GM21825 (cell line): Measurements from ENCODE around the gene SCAF4.

Experiments used
- ATAC-seq: cut with Tn5 transposase; IDR thresholded peaks from one replicate; pipeline ENCODE4 v1.9.1; 2021; ENCODE audit warnings: mild to moderate bottlenecking, moderate library complexity; ENCODE audit not compliant: unreplicated experiment

The SCAF4 gene

DNA sequence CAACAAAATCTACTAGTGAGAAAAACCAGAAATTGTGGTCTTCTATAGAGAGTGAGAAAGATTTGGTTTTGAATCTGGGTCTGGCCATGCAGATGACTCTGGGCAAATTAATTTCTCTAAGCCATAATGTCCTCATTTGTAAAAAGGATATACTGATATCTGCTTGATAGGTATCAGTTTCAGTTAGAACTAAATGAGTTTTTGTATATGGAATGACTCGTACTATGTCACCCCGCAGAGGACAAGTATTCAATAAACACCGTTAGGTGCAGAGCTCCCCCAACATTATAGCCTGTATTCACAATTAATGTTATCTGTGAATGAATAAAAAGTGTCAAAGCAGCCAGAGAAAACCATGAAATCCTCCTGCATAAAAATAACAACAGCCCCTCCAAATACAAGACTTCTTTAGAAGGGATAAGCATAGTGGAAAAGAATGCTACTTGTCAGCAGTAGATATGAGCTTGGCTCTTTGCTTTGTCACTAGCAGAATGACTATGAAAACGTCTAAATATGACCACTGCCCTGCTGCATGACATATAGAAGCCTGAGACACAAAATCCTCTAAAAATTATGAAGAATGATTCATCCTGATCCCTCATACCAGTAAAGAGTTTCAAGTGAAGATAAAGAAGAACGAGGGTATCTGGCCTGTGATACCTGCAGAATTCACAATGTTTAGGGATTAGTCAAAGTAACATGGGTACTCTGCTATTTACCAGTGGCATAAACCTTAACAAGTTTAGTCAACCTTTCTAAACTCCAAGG lies 17.8 kb downstream of the SCAF4 start:
- ATAC-seq: no peak

- no peak for ATAC-seq
These were observed 18.8 kb downstream of the SCAF4 start for GRCh38 chr21:31713115-31713514.

DNA sequence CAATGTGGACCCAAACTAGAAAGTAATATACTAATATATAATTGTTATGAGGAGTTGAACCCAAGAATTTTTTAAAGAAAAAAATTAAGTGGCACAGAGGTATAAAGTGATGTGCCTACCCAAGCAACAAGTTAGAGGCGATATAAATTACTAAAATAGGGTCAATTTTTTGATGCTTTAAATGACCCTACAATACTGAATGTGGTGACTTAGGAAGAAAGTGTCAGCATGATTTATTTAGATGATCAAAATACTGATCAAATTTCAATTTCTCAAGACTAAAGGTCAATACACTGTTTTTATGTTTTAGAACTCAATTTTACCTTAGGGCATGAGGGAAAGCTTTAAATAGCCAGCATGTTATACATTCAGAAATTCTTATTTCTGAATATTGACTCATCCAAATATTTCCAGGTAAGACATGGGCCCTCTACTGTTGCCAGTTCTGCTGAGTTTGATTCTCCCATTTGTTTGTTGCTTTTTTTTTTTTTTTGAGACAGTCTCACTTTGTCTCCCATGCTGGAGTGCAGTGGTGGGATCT lies 20.1 kb downstream of the SCAF4 start:
- ATAC-seq: no peak

DNA sequence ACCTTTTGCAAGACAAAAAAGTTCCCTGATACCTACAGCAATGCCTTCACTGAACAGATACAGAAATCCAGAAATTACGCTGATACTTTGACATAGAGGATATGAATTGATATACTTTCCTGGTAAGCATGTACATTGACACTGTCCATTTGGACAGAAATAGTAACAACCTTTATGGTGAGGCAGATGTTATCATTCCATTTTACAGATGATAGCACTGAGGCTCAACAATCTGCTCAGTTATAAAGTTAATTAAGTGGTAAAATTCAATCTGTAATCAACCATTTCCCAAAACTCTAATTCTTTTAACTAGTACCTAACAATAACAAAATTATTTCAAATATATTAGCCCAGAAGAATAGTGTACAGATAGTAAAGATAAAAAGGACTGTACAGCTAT lies 20.6 kb downstream of the SCAF4 start:
- ATAC-seq: no peak

- ATAC-seq: no peak
These were observed 21.3 kb downstream of the SCAF4 start for GRCh38 chr21:31710586-31710985.

DNA sequence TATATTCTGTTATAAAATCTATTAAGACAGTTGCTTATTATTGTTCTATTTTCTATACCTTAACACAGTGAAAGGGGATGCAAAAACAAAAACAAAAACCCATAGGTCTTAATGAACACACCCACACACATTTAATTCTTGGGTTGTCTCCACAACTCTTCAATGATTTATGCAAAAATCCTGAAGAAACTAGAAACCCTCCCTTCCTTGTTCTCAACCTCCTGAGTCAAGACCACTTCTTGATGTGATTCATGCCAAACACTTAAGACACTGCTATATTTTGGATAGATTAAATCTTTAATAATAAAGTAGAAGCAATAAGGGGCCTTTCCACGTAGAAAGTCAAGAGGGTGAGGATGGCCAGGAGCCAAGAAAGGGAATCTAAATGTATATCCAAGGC lies 23.4 kb downstream of the SCAF4 start:
- no peak for ATAC-seq

DNA sequence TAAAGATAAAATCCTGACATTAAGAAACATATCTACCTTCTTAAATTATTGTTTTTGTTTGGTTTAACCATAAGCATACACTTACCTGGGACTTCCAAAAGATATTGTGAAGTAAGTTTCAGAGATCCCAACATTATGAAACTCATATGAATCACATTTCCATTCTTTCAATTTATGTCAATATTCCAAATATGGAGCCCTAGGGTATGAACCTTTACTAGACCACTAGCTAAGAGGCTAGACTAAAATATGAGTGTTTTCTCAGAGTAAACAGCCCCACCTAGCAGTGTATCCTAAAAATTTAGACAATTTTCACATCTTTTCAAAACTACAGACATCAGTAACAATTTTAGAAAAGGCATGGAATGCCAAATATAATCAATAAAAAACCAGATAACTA lies 24.4 kb downstream of the SCAF4 start:
- ATAC-seq: no peak

DNA sequence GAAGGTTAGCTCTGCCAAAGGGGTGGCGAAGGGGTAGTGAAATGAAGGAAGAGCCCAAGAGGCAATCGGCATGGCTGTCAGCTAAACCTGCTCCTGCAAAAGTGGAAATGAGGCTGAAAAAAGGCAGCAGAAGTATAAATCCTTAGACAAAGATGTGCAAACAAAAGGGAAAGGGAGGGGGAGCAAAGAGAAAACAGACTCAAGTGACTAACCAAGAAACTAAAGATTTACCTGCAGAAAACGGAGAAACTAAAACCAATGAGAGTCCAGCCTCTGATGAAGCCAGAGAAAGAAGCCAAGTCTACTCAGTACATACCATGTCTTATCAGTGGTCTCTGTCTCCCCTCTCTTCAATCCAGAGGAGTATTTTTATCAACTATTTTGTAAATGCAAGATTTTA lies 25.4 kb downstream of the SCAF4 start:
- ATAC-seq: no peak

DNA sequence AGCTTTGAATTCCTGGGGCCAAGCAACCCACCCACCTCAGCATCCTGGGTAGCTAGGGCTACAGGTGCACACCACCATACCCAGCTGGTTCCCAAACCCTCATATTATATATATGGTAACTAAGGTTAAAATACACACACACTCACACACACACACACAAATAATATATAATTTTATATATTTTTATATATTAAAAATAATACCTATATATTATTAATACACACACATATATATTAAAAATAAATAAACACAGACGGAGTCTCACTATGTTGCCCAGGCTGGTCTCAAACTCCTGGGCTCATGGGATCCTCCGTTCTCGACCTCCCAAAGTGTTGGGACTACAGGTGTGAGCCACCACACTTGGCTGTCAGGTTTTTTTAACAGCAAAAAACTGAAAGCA lies 31.9 kb downstream of the SCAF4 start:
- ATAC-seq: no peak

GRCh38 chr21:31698461-31698860 lies 33.5 kb downstream of the SCAF4 start:
- ATAC-seq: no peak

GRCh38 chr21:31696424-31696823 lies 35.5 kb downstream of the SCAF4 start:
- no peak for ATAC-seq

DNA sequence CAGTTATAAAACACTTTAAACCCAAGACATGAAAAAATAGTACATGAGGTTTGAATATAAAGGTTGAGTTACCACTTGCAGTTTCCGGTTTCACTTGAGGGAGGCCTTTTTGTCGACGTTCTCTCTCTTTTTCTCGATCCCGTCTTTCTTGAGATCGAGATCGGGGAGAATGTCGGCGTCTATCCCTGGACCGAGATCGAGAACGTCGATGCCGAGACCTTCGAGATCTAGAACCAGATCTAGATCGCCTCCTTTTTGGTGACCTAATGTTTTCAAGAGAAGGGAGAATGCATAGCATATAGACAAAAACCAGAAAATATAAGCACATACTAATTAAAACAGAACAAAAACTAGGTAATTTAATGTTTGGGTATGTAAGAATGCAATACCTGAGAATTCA lies 38.7 kb downstream of the SCAF4 start:
- ATAC-seq: no peak

DNA sequence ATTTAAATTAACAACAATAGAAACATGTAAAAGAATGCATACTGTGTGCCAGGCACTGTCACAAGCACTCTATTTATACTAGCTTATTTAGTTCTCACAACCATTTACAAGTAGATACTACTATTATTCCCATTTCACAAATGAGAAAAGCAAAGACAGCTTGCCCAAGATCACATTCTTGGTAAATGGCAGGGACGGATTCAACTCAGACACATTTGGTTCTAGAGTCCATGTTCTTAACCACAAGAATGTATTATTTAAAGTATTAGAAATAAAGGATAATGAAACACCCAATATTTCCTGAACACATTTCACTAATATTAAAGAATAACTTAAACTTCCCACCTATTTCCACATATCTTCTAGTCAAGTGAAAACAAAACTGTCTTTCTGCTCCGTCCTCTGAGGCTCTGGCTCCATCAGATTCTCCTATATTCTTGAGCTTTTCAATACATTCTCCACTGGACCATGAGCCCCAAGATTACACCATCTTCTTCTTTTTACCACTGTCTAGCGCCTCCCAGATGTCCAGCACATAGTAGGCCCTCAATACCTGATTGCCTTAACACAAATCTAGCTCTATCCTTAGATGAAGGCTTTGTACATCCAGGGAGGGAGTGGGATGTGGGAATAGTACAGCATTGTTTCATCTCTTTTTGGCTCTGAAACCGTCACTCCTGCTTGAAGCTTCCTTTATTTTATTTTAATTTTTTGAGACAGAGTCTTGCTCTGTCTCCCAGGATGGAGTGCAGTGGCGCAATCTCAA lies 43.1 kb downstream of the SCAF4 start:
- no peak for ATAC-seq

DNA sequence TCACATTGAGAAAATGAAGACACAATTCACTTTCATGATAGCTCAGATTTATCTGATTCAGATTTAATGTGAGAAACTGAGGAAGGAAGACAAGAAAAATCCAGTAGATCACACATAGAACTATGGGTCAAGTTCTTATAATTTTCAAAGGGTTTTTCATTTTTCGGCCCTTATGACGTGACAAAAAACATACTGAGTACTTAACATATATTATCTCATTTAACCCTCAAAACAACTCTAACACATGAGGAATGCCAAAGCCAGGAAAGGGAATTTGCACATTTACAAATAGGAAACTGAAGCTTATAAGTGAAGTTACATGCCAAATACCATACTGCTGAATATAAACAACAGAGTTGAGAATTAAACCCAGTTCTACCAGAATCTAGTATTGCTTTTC lies 44.8 kb downstream of the SCAF4 start:
- ATAC-seq: no peak

- no peak for ATAC-seq
These were observed 45.5 kb downstream of the SCAF4 start for GRCh38 chr21:31686272-31686915.

DNA sequence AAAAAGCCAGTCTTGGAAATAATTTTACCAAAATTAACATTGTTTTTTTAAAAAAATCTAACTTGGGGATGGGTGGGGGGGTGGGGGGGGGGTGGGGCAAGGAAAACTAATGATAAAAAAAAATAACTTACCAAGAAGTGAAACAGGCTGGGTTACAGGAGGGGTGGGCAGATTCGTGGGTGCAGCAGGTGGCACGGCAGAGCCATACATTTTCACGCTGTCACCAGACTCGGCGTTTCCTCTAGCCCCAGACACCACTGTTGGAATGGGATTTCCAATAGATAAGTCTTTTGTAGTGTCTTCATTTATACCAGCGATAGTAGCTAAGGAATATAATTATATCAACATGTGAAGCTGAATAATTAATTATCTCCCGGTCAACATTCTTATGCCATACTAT lies 47.0 kb downstream of the SCAF4 start:
- no peak for ATAC-seq

- no peak for ATAC-seq
These were observed 48.9 kb downstream of the SCAF4 start for GRCh38 chr21:31683029-31683428.

DNA sequence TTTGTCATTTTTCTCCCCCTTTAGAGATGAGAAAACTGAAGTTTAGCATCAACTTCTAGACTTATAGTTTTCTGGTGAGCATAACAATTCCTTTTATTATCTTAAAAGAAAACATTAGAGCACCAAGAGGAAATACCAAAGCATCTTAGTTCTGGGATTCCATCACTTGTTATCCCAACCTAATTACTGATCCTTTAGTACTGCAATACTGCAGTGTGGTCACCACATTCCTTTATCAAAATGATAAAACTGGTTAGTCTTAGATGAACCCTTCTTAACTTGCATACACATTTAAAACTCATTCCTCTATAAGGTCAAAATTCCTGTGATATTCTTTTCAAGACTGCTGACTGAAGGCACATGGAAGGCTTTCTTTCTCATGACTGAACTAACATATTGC lies 49.3 kb downstream of the SCAF4 start:
- ATAC-seq: no peak

DNA sequence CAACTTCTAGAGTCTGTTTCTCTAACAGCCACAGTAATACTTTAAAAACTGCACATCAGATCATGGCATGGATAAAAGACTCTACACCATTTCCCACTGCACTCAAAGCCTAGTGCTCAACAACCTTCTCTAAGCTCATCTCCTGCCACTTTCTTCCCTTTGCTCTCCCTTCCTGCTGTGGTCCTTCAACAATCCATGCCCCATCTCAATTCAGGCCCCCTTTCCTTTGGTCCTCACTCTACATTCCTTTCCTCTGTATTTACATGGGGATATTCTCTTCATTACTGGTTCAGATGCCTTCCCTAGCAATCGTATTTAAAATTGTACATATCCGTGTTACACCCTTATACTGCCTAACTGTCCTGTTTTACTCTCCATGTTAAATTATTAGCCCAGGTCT lies 53.4 kb downstream of the SCAF4 start:
- no peak for ATAC-seq

- no peak for ATAC-seq
These were observed 54.9 kb downstream of the SCAF4 start for GRCh38 chr21:31677047-31677446.

GRCh38 chr21:31675960-31676359 lies 56.0 kb downstream of the SCAF4 start:
- no peak for ATAC-seq

DNA sequence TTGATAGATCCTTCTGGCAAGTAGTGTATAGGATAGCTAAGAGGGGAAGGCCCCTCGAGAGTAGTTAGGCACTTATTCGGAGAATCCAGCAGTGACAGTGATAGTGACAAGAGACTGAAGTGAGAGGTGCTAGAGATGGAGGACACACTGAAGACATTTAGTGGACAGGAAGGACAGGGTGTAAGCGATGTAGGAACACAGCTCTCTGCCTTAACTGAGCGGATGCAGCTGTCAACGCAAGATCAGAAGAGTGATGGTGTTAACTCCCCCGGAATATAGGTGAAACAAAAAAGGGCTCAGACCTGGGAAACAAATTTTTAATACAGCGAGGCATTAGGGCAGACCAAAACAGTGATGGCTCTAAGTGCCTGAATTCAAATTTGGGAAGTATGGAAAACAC lies 56.6 kb downstream of the SCAF4 start:
- ATAC-seq: no peak
